Natural killer cell (primary cell): ENCODE results near the gene DNAH1. TPM values are rescaled to one million over a fixed set of nuclear protein-coding genes. Genes with fewer than 3 reads are reported as not detected.

Source experiments
- ATAC-seq, 3 donors: fragments of 150-1000 bp in 2 of 3; fragments of 200-7000 bp in 1 of 3; cut with Tn5 transposase; 1 replicate in 1 of 3; 2 replicates in 2 of 3; pipeline ENCODE4 v1.10.0; 2021; ENCODE audit warnings: mild to moderate bottlenecking in 2 of 3, moderate library complexity in 2 of 3
- DNase-seq, 2 donors: peaks; one replicate each; pipeline versions ENCODE4 v3.0.0 to v3.0.0-alpha.2; 2013 to 2021; ENCODE audit warnings: mixed read lengths in 1 of 2
- H3K27ac ChIP-seq: one replicate; pipeline ENCODE4 v1.5.1; 2013; ENCODE audit warnings: mild to moderate bottlenecking, low read length
- H3K27me3 ChIP-seq: one replicate; pipeline ENCODE4 v1.6.1; 2013; ENCODE audit warnings: low read length; ENCODE audit not compliant: control insufficient read depth, insufficient read depth
- H3K36me3 ChIP-seq: one replicate; pipeline ENCODE4 v1.6.1; 2013; ENCODE audit warnings: low read length; ENCODE audit not compliant: control insufficient read depth, insufficient read depth
- H3K4me1 ChIP-seq: one replicate; pipeline ENCODE4 v1.6.1; 2013; ENCODE audit warnings: low read length; ENCODE audit not compliant: control insufficient read depth, insufficient read depth
- H3K4me3 ChIP-seq: one replicate; pipeline ENCODE4 v1.5.1; 2013; ENCODE audit warnings: low read length
- H3K9me3 ChIP-seq: one replicate; pipeline ENCODE4 v1.6.1; 2013; ENCODE audit warnings: low read length; ENCODE audit not compliant: control insufficient read depth, insufficient read depth
- H3K27ac Mint-ChIP-seq, 2 donors: one replicate each; pipeline ENCODE4 v1.8.0; 2022; ENCODE audit warnings: mild to moderate bottlenecking in 2 of 2, mixed read lengths in 2 of 2, moderate library complexity in 1 of 2
- H3K27me3 Mint-ChIP-seq, 2 donors: one replicate each; pipeline ENCODE4 v1.8.0; 2022; ENCODE audit warnings: low read depth in 2 of 2, mixed read lengths in 2 of 2
- H3K36me3 Mint-ChIP-seq: one replicate; pipeline ENCODE4 v1.8.0; 2022; ENCODE audit warnings: mixed read lengths
- H3K4me1 Mint-ChIP-seq, 2 donors: one replicate each; pipeline ENCODE4 v1.8.0; 2022; ENCODE audit warnings: mixed read lengths in 2 of 2
- H3K4me3 Mint-ChIP-seq: one replicate; pipeline ENCODE4 v1.8.0; 2022; ENCODE audit warnings: mild to moderate bottlenecking, moderate library complexity, mixed read lengths
- H3K9me3 Mint-ChIP-seq, 2 donors: one replicate each; pipeline ENCODE4 v1.8.0; 2022; ENCODE audit warnings: mixed read lengths in 2 of 2
- WGBS: methylation state at CpG from one replicate; pipeline ENCODE4 v1.1.7; 2013; ENCODE audit warnings: missing lambda C conversion rate; ENCODE audit not compliant: insufficient coverage; 5-methylcytosine and 5-hydroxymethylcytosine counted together
- intact Hi-C: fragments of 100-400 bp; cut with micrococcal nuclease; formaldehyde crosslinking; loops from one replicate; pipeline ENCODE4 v1.14.2; 2022
- total RNA-seq, 4 donors: library from RNA; stranded (reverse); fragments of 120-200 nt in 1 of 4; gene quantifications; one replicate each; pipeline versions ENCODE4 v1.2.3 to v1.2.4, GENCODE V29; 2013 to 2022
- TF ChIP-seq, protein P1 (sequence below): fragments of 200-600 bp; IDR thresholded peaks from one replicate; pipeline ENCODE4 v1.8.0; 2022; ENCODE audit warnings: antibody characterized with exemption

DNAH1 gene
- total RNA-seq, 3 donors from 2014 or later (not counting 1 experiment from before 2014, with no cell fraction given) = 72.3 to 81.7 (median 74.2) TPM

DNA sequence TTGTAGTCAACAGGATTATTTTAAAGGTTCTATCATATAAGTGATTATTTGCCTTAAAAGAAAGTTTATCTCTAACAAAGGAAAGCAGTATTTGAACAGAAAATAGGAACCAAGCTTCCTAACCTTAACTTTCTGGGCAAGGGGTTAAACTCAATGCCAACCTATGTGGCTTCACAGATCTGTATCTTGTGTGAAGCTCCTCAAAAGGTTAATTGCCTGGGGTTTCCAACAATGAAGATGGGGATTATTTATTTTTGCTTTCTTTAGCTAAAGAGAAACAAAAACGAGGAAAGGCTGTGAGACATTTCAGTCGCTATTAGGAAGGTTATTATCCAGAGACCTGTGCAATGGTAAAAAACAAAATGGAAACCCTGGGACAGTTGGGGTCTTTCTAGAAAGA is 36.5 kb upstream of the DNAH1 start:
- no peaks in the 10 kb centered on the region for H3K27me3 ChIP-seq
- Mint-ChIP-seq H3K27me3 (peaks cover 0 to 3% of the 10 kb centered on the region in 2 donors), H3K9me3 (no peaks in the 10 kb centered on the region), H3K4me1 (peaks cover 52 to 67% of the 10 kb centered on the region in 2 donors), H3K4me3 (peak overlapping the region; percentile 94), H3K36me3 (no peaks in the 10 kb centered on the region), H3K27ac (peak overlapping the region; percentile 90 to 98)
- ATAC-seq (no peak), DNase-seq (peak in 1 of 2 donors; percentile 58)
- H3K4me3 ChIP-seq = no peak overlapping the region
- peak overlapping the region; percentile 97 for H3K27ac ChIP-seq
- TF ChIP-seq, protein P1, sequence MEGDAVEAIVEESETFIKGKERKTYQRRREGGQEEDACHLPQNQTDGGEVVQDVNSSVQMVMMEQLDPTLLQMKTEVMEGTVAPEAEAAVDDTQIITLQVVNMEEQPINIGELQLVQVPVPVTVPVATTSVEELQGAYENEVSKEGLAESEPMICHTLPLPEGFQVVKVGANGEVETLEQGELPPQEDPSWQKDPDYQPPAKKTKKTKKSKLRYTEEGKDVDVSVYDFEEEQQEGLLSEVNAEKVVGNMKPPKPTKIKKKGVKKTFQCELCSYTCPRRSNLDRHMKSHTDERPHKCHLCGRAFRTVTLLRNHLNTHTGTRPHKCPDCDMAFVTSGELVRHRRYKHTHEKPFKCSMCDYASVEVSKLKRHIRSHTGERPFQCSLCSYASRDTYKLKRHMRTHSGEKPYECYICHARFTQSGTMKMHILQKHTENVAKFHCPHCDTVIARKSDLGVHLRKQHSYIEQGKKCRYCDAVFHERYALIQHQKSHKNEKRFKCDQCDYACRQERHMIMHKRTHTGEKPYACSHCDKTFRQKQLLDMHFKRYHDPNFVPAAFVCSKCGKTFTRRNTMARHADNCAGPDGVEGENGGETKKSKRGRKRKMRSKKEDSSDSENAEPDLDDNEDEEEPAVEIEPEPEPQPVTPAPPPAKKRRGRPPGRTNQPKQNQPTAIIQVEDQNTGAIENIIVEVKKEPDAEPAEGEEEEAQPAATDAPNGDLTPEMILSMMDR = no peak
- no peaks in the 10 kb centered on the region for H3K9me3 ChIP-seq
- peaks cover 66% of the 10 kb centered on the region for H3K4me1 ChIP-seq
- peaks cover 4% of the 10 kb centered on the region for H3K36me3 ChIP-seq
- intact Hi-C loops = loop anchor here (1.0 to 5.0 kb wide), 3 partner anchors 8 to 33 kb away; partner anchors contain the start of gene GLYCTK
- WGBS = 49% methylated on average over 2 of the region's 2 CpGs

DNA sequence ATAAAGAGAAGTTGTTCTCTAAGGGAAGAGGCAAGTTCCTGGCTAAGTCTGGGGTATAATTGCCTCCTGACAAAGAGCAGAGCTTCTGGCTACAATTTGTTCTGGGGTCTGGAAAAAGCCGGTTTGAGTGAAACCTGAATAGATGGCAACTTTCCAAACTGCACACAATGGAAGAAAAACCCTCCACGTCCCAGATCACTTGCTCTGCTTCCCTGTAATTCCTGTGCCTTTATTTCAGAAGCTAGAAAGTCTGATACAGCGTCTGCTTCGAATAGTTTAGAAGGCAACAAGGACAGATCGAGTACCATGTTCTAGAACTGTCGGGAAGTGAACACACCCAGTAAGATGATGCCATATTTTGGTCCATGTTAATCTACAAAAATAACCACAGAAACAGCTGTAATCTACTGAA is 36.1 kb upstream of the DNAH1 start:
- Histone ChIP-seq H3K36me3 (peaks cover 2% of the 10 kb centered on the region), H3K4me1 (peaks cover 61% of the 10 kb centered on the region), H3K9me3 (no peaks in the 10 kb centered on the region), H3K27ac (peak overlapping the region; percentile 97), H3K4me3 (no peak overlapping the region), H3K27me3 (no peaks in the 10 kb centered on the region)
- Mint-ChIP-seq H3K27me3 (peaks cover 0 to 3% of the 10 kb centered on the region in 2 donors), H3K4me3 (peak overlapping the region; percentile 25), H3K27ac (peak overlapping the region; percentile 90 to 98), H3K36me3 (no peaks in the 10 kb centered on the region), H3K9me3 (no peaks in the 10 kb centered on the region), H3K4me1 (peaks cover 49 to 63% of the 10 kb centered on the region in 2 donors)
- DNase-seq (no peak), ATAC-seq (no peak)
- intact Hi-C loops = loop anchor here (1.0 kb wide), 1 partner anchor 9 kb away; no protein-coding TSS in a partner anchor
- TF ChIP-seq, protein P1 = no peak
- 84% methylated on average over 6 of the region's 6 CpGs for WGBS

DNA sequence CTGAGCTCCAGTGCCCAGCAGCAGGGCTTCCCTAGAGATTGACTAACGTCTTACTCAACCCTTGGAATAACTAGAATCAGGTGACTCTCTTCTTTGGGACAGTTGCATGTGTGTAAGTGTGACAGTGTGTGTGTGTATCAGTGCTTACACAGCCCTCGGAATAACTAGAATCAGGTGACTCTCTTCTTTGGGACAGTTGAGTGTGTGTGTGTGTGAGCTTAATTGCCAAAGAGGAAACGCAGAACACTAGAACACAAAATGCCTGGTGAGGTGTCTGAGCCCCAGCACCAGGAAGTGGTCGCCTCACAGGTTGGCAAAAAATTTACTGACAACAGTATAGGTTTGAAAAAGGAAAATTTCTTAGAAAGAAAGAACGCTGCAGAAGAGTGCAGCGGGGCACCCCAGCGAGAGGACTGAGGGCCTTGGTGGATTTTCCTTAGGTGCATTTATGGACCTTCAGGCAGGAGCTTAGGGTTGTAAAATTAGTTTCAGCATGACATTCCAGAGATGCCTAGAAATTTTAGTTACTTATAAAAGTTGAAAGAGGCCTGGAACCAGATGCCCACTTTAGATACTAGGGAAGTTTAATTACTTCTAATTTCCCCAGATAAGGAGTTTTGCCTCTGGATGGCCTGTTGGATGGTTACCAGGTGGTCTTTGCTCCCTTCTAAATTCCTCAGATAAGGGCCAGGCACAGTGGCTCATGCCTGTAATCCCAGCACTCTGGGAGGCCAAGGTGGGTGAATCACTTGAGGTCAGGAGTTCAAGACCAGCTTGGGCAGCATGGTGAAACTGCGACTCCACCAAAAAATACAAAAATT is 33.9 kb upstream of the DNAH1 start:
- 9% methylated on average over 8 of the region's 8 CpGs for WGBS
- Histone ChIP-seq H3K9me3 (no peaks in the 10 kb centered on the region), H3K27ac (peak overlapping the region; percentile 74), H3K4me3 (no peak overlapping the region), H3K4me1 (peaks cover 52% of the 10 kb centered on the region), H3K36me3 (no peaks in the 10 kb centered on the region), H3K27me3 (no peaks in the 10 kb centered on the region)
- TF ChIP-seq, protein P1 = no peak
- intact Hi-C loops = no loop called here
- peak overlapping the region; percentile 90 to 95 for H3K27ac Mint-ChIP-seq
- no peaks in the 10 kb centered on the region for H3K9me3 Mint-ChIP-seq
- peaks cover 35 to 48% of the 10 kb centered on the region in 2 donors for H3K4me1 Mint-ChIP-seq
- H3K27me3 Mint-ChIP-seq = peaks cover 0 to 3% of the 10 kb centered on the region in 2 donors
- H3K4me3 Mint-ChIP-seq = peak overlapping the region; percentile 63
- ATAC-seq (peak in 2 of 3 donors; percentile 20 to 23), DNase-seq (peak; percentile 37 to 75)
- no peaks in the 10 kb centered on the region for H3K36me3 Mint-ChIP-seq
